ENCODE measurements around the gene ELAVL2.

DNA sequence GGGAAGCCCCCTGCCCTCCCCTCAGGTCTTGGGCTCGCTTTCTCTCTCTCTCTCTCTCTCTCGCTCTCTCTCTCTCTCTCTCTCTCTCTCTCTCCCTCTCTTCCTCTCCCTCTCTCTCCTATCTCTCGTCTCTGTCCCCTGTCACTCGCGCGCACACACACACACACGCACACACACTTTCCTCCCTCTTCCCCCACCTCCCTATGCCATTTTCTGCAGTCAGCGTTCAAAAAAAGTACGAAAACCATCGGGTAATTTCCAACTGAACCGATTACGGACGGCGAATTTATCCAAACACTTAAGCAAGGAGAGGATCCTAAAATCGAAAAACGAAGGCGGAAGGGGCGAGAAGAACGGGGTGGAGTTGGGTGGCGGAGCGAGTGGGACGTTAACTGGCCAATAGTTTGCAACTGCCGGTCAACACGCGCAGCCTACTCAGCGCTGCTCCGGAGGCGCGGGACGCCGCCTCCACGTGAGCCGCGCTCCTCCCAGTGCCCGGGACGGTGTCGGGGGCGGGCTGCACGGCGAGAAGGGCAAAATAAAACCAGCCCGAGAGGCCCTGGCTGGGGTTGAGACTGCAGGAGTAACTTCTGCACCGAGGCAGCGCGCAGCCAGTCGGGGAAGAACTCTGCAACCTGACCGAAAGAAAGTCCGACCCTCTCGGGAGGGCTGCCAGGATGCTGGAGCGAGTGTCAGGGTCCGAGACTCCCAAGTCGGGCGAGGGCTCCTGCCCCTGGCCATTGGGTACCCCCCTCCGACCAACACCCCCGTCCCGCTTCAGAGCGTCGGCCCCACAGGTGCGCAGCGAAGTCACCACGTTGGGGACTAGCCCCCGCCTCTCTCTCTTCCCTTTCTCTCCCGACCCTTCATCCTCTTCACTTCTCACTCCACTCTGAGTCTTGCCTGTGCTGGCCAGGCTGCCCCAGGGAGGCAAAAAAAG, 24.9 kb upstream of the ELAVL2 start:
- TF ChIP-seq POLR2A (IDR thresholded peaks at IDR 0.05), result no peak
- TF ChIP-seq, protein P1, sequence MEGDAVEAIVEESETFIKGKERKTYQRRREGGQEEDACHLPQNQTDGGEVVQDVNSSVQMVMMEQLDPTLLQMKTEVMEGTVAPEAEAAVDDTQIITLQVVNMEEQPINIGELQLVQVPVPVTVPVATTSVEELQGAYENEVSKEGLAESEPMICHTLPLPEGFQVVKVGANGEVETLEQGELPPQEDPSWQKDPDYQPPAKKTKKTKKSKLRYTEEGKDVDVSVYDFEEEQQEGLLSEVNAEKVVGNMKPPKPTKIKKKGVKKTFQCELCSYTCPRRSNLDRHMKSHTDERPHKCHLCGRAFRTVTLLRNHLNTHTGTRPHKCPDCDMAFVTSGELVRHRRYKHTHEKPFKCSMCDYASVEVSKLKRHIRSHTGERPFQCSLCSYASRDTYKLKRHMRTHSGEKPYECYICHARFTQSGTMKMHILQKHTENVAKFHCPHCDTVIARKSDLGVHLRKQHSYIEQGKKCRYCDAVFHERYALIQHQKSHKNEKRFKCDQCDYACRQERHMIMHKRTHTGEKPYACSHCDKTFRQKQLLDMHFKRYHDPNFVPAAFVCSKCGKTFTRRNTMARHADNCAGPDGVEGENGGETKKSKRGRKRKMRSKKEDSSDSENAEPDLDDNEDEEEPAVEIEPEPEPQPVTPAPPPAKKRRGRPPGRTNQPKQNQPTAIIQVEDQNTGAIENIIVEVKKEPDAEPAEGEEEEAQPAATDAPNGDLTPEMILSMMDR (IDR thresholded peaks at IDR 0.05), result no peak
